SH-SY5Y (cell line): Measurements from ENCODE around the gene NOBOX.

ENCODE experiments used
- GATA2 ChIP-seq: IDR thresholded peaks from 2 replicates; pipeline ENCODE4 v1.6.1; 2011; ENCODE audit warnings: mild to moderate bottlenecking, low read depth, low read length
- GATA3 ChIP-seq: IDR thresholded peaks from 2 replicates; pipeline ENCODE4 v1.6.1; 2011; ENCODE audit warnings: low read depth, mild to moderate bottlenecking, low read length, moderate library complexity

DNA sequence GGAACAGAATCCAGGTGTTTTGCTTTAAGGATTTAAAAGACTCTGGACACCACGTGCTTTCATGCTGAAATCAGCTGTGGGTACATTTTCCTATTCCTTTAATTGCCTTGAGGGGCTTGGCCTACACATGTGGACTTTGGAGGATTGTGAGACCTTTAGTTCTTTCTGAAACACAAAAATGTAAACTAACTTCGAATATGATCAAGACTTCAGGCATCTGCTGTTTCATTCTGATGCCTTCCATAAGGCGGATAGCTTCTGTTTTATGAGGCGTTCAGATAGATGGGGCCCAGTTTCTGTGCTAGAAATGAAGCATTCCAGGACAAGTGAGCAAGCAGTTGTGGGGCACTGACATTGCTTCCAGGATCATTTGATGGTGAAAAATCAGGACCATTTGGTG, 1.5 kb upstream of the NOBOX start:
- no peak for TF ChIP-seq GATA3
- no peak for TF ChIP-seq GATA2
